ENCODE results near the gene ZBTB42. TPM values are rescaled to one million over a fixed set of nuclear protein-coding genes. Genes with fewer than 3 reads are reported as not detected.

ZBTB42 gene
- total and polyA plus RNA-seq, 2 of the 13 experiments (the other 11 are each of a cell fraction or from before 2014, with no cell fraction given), result 2.8 to 4.2 TPM

GRCh38 chr14:104766256-104766862 is 34.5 kb upstream of the ZBTB42 start:
- Histone ChIP-seq H3K9ac (ENCODE audit: insufficient read depth, low read depth, low read length) (peak overlapping the region; percentile 91), H3K9me3 (ENCODE audit: low read length) (peaks cover 5% of the 10 kb centered on the region), H4K20me1 (ENCODE audit: insufficient read depth, low read length) (peaks cover 33% of the 10 kb centered on the region), H3K4me1 (ENCODE audit: insufficient read depth, low read length) (peaks cover 52% of the 10 kb centered on the region), H3K79me2 (ENCODE audit: insufficient read depth, low read length) (peaks cover 60% of the 10 kb centered on the region), H3K27ac (ENCODE audit: extremely low read length, insufficient read depth, low read length) (peak overlapping the region; percentile 86), H3K27me3 (ENCODE audit: control insufficient read depth in 1 of 2, insufficient read depth in 2 of 2, low read length in 2 of 2) (no peaks in the 10 kb centered on the region; a peak in 1 of 5 replicates), H3K36me3 (replicated peaks in 1 of 2; ENCODE audit: control insufficient read depth in 1 of 2, insufficient read depth in 2 of 2, low read length in 2 of 2) (peaks cover 4 to 18% of the 10 kb centered on the region in 2 experiments), H3K4me2 (ENCODE audit: low read depth, low read length) (peak overlapping the region; percentile 85), H3K4me3 (replicated peaks in 1 of 3; ENCODE audit: insufficient read depth in 1 of 3, low read depth in 2 of 3, low read length in 3 of 3) (peak overlapping the region; percentile 74 to 81 (median 75)), H2AFZ (ENCODE audit: low read length) (no peak overlapping the region)
- ChIA-PET POLR2A (interaction anchor here (0.7 to 4.1 kb wide), 18 partner anchors 9 to 101 kb away, joined by 3 to 72 read pairs (median 12); partner anchors contain the start of genes AKT1, CEP170B, SIVA1 and ZBTB42), CTCF (ENCODE audit: low intra/inter-chr PET ratio, low total read pairs) (no interaction called here)
- in situ Hi-C loops (cut with HindIII; ENCODE audit: extremely low pct_ligation_motif_present, low pct_unique_long_range_greater_than_20kb), result loop anchor here (5.0 kb wide), 2 partner anchors 56 to 101 kb away; partner anchors contain the start of gene CEP170B
- BruUV-seq (replicated peaks), result TSS peak; percentile 90
- DNase-seq (ENCODE audit: low spot score) (no peak), ATAC-seq (peak; percentile 13), FAIRE-seq (no peak)
- intact Hi-C loops (cut with micrococcal nuclease; ENCODE audit: unreplicated experiment), result loop anchor here (2.0 kb wide), 1 partner anchor 14 kb away; the partner anchor contains the start of gene SIVA1
- WGBS (ENCODE audit: low lambda C conversion rate), result under 1% methylated on average over 4 of the region's 4 CpGs
- TF ChIP-seq ZNF605 (CRISPR knock-in tag; IDR thresholded peaks at IDR 0.05), result peak; percentile 49; the same call in 1 of the 2 replicates
- peak; percentile 42 for TF ChIP-seq RBM22 (optimal IDR thresholded peaks at IDR 0.05; ENCODE audit: low read length)
- TF ChIP-seq SNAPC2 (CRISPR knock-in tag; IDR thresholded peaks at IDR 0.05), result 0 out of 2 replicates have a peak, but pooled peaks have one; percentile 89
- TF ChIP-seq, protein P1, sequence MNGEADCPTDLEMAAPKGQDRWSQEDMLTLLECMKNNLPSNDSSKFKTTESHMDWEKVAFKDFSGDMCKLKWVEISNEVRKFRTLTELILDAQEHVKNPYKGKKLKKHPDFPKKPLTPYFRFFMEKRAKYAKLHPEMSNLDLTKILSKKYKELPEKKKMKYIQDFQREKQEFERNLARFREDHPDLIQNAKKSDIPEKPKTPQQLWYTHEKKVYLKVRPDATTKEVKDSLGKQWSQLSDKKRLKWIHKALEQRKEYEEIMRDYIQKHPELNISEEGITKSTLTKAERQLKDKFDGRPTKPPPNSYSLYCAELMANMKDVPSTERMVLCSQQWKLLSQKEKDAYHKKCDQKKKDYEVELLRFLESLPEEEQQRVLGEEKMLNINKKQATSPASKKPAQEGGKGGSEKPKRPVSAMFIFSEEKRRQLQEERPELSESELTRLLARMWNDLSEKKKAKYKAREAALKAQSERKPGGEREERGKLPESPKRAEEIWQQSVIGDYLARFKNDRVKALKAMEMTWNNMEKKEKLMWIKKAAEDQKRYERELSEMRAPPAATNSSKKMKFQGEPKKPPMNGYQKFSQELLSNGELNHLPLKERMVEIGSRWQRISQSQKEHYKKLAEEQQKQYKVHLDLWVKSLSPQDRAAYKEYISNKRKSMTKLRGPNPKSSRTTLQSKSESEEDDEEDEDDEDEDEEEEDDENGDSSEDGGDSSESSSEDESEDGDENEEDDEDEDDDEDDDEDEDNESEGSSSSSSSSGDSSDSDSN (CRISPR knock-in tag; IDR thresholded peaks at IDR 0.05), result 0 out of 2 replicates have a peak, but pooled peaks have one; percentile 25
- TF ChIP-seq SP4 (CRISPR knock-in tag; IDR thresholded peaks at IDR 0.05), result peak; percentile 49; the same call in 1 of the 2 replicates
- TF ChIP-seq TMF1 (CRISPR knock-in tag; IDR thresholded peaks at IDR 0.05; ENCODE audit: low read depth), result peak; percentile 49
- TF ChIP-seq KDM5A (IDR thresholded peaks at IDR 0.05; ENCODE audit: borderline replicate concordance, low read length), result peak; percentile 66; the same call in 1 of the 2 replicates
- no peak for TF ChIP-seq ZNF331 (CRISPR knock-in tag; IDR thresholded peaks at IDR 0.05)
- TF ChIP-seq CBX5 (CRISPR knock-in tag; IDR thresholded peaks at IDR 0.05; ENCODE audit: borderline replicate concordance), result peak; percentile 30; the same call in 1 of the 2 replicates
- TF ChIP-seq, protein P2, sequence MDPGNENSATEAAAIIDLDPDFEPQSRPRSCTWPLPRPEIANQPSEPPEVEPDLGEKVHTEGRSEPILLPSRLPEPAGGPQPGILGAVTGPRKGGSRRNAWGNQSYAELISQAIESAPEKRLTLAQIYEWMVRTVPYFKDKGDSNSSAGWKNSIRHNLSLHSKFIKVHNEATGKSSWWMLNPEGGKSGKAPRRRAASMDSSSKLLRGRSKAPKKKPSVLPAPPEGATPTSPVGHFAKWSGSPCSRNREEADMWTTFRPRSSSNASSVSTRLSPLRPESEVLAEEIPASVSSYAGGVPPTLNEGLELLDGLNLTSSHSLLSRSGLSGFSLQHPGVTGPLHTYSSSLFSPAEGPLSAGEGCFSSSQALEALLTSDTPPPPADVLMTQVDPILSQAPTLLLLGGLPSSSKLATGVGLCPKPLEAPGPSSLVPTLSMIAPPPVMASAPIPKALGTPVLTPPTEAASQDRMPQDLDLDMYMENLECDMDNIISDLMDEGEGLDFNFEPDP (CRISPR knock-in tag; conservative IDR thresholded peaks at IDR 0.05), result 0 out of 2 replicates have a peak, but pooled peaks have one; percentile 28
- TF ChIP-seq ZNF746 (CRISPR knock-in tag; IDR thresholded peaks at IDR 0.05), result 0 out of 2 replicates have a peak, but pooled peaks have one; percentile 42
- no peak for TF ChIP-seq KAT8 (CRISPR knock-in tag; IDR thresholded peaks at IDR 0.05)
- TF ChIP-seq ZNF280B (CRISPR knock-in tag; IDR thresholded peaks at IDR 0.05; ENCODE audit: borderline replicate concordance), result no peak
- TF ChIP-seq DMTF1 (CRISPR knock-in tag; IDR thresholded peaks at IDR 0.05), result no peak
- TF ChIP-seq TCF12 (IDR thresholded peaks at IDR 0.05), result no peak
- TF ChIP-seq TCF12 (CRISPR knock-in tag; IDR thresholded peaks at IDR 0.05), result peak; percentile 60; the same call in 1 of the 2 replicates

All from HepG2 (cell line).